K562 (cell line): Measurements from ENCODE around the gene MFSD12. TPM values are rescaled to one million over a fixed set of nuclear protein-coding genes. Genes with fewer than 3 reads are reported as not detected.

Source experiments
- ARID4B ChIP-seq: sonication (generic); formaldehyde crosslinking; IDR thresholded peaks from 2 replicates; pipeline ENCODE4 v1.8.0; 2022; ENCODE audit warnings: mild to moderate bottlenecking, missing genetic modification reagents
- COPS2 ChIP-seq: fragments of 450-650 bp; conservative IDR thresholded peaks from 2 replicates; pipeline ENCODE4 v1.6.1; 2016; ENCODE audit warnings: mild to moderate bottlenecking, moderate library complexity
- EP300 ChIP-seq: IDR thresholded peaks from 2 replicates; pipeline ENCODE4 v1.6.1; 2012; ENCODE audit warnings: low read length, improper control_type of control experiment
- FOXA3 ChIP-seq, 2 experiments: fragments of 450-650 bp in 1 of 2; sonication (generic) in 1 of 2; formaldehyde crosslinking; IDR thresholded peaks in 1 of 2; conservative IDR thresholded peaks in 1 of 2; 2 replicates each; pipeline versions ENCODE4 v1.4.0 to v1.8.0; 2020 to 2022; ENCODE audit warnings: mild to moderate bottlenecking in 2 of 2, missing genetic modification reagents in 1 of 2
- HMBOX1 ChIP-seq: sonication (generic); IDR thresholded peaks from 2 replicates; pipeline ENCODE4 v1.6.1; 2016
- MXI1 ChIP-seq: IDR thresholded peaks from 2 replicates; pipeline ENCODE4 v1.6.1; 2011; ENCODE audit warnings: low read depth, mild to moderate bottlenecking, improper control_type of control experiment, low read length
- PHF8 ChIP-seq: fragments of 200-600 bp; sonication (generic); IDR thresholded peaks from 2 replicates; pipeline ENCODE4 v1.6.1; 2012; ENCODE audit warnings: mixed run types, mild to moderate bottlenecking, inconsistent platforms, low read length, moderate library complexity, borderline replicate concordance
- POLR2G ChIP-seq: fragments of 200-400 bp; formaldehyde crosslinking; IDR thresholded peaks from 2 replicates; pipeline ENCODE4 v1.6.1; 2017; ENCODE audit warnings: low read depth, mild to moderate bottlenecking, antibody characterized with exemption, low read length, moderate library complexity
- RNF219 ChIP-seq: fragments of 250-450 bp; sonication (Bioruptor Pico); IDR thresholded peaks from 2 replicates; pipeline ENCODE4 v1.5.0; 2022; ENCODE audit warnings: mild to moderate bottlenecking
- SMARCE1 ChIP-seq: fragments of 450-650 bp; IDR thresholded peaks from 2 replicates; pipeline ENCODE4 v1.7.1; 2016; ENCODE audit warnings: mild to moderate bottlenecking
- ZFPM2 ChIP-seq: fragments of 250-450 bp; sonication (Bioruptor Pico); IDR thresholded peaks from 2 replicates; pipeline ENCODE4 v1.5.1; 2022; ENCODE audit warnings: mild to moderate bottlenecking
- ZNF224 ChIP-seq: sonication (generic); formaldehyde crosslinking; IDR thresholded peaks from 2 replicates; pipeline ENCODE4 v1.8.0; 2022; ENCODE audit warnings: mild to moderate bottlenecking, missing genetic modification reagents
- ZNF431 ChIP-seq: sonication (generic); formaldehyde crosslinking; IDR thresholded peaks from 2 replicates; pipeline ENCODE4 v1.8.0; 2022; ENCODE audit warnings: mild to moderate bottlenecking, missing genetic modification reagents
- ZNF57 ChIP-seq: fragments of 450-650 bp; formaldehyde crosslinking; IDR thresholded peaks from 2 replicates; pipeline ENCODE4 v1.4.0; 2020; ENCODE audit warnings: mild to moderate bottlenecking, moderate library complexity
- ZNF699 ChIP-seq: fragments of 250-450 bp; sonication (Bioruptor Pico); IDR thresholded peaks from 2 replicates; pipeline ENCODE4 v1.8.0; 2021; ENCODE audit warnings: mild to moderate bottlenecking, moderate library complexity; ENCODE audit not compliant: insufficient replicate concordance
- ZNF717 ChIP-seq: fragments of 250-450 bp; sonication (Bioruptor Pico); IDR thresholded peaks from 2 replicates; pipeline ENCODE4 v1.5.0; 2021
- polyA plus RNA-seq, 8 experiments: library from polyadenylated mRNA; depleted of rRNA in 4 of 8; stranded (reverse) in 5 of 8; unstranded in 3 of 8; fragments of >200 nt; fragmentation: Nextera tagmentation in 2 of 8; fragmentation: Illumina TruSeq in 1 of 8; extraction: Ambion mirVana in 2 of 8; extraction: Trizol in 1 of 8; gene quantifications; 2 replicates each; pipeline versions ENCODE4 v1.2.1 to v1.2.3, GENCODE V29; 2011 to 2014; ENCODE audit warnings: inconsistent platforms in 1 of 8, missing spikeins in 1 of 8
- total RNA-seq, 7 experiments: library from RNA; depleted of rRNA in 6 of 7; stranded (reverse); fragments of >200 nt in 6 of 7; fragmentation: Illumina TruSeq in 2 of 7; extraction: Trizol in 2 of 7; gene quantifications; 2 replicates each; pipeline versions ENCODE4 v1.2.1 to v1.2.3, GENCODE V29; 2011 to 2021; ENCODE audit warnings: low replicate concordance in 1 of 7
- TF ChIP-seq, protein P1 (sequence below): fragments of 450-650 bp; formaldehyde crosslinking; IDR thresholded peaks from 2 replicates; pipeline ENCODE4 v1.4.0; 2020; ENCODE audit warnings: mild to moderate bottlenecking, moderate library complexity

MFSD12 gene
- total and polyA plus RNA-seq, 9 of the 15 experiments (the other 6 are each of a cell fraction or from before 2014, with no cell fraction given), result 0.69 to 112 (median 31.8) TPM

DNA sequence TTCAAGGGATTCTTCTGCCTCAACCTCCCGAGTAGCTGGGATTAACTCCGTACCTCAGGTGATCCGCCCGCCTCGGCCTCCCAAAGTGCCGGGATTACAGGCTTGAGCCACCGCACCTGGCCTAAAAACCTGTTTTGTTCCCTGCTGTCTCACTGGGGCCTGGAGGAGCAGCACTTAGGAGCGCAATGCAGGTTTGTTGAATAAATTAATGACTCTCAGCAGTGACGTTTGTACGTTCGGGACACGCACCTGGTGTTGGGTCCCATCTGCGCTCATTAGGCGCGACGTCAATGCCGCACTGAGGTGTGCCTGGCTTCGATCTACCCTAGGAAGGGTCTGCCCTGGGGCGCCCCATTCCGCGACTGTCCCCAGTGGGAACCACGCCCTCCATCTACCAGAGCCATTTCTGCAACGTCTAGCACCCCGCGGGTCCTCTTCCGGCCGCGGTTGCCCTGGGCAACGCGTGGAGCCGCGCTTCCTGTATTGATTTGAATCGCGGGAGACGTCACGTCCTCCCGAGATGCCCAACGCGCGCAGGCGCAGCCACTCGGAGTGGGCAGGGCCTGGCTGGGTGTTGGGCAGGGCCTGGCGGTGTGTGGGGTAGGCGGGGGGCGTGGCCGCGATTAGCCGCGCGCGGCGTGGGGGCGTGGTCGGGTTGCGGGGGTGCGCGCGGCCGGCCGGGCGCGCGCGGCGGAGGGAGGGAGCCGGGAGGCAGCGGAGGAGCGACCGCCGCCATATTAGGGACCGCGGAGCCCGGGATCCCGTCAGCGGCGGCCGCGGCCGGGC lies 51.6 kb downstream of the MFSD12 start, which contains the start of gene FZR1 (continued):
- peak; percentile 90 for TF ChIP-seq POLR2G
- TF ChIP-seq ZNF224 (CRISPR knock-in tag), result no peak
- TF ChIP-seq ZNF717 (CRISPR knock-in tag), result no peak
- no peak for TF ChIP-seq RNF219
- TF ChIP-seq SMARCE1, result no peak
- no peak for TF ChIP-seq ZNF431 (CRISPR knock-in tag)
- peak; percentile 63; the same call in 1 of the 2 replicates for TF ChIP-seq PHF8
- peak; percentile 97 for TF ChIP-seq ARID4B
- TF ChIP-seq MXI1, result peak; percentile 83
- TF ChIP-seq ZFPM2 (CRISPR knock-in tag), result no peak
- 0 out of 4 replicates have a peak, but pooled peaks of 1 of the 2 experiments have one; percentile 77 for TF ChIP-seq FOXA3 (CRISPR knock-in tag; conservative IDR thresholded peaks at IDR 0.05 in 1 of 2, IDR thresholded peaks at IDR 0.05 in 1 of 2)
- TF ChIP-seq EP300, result peak; percentile 31; the same call in 1 of the 2 replicates
- TF ChIP-seq, protein P1, sequence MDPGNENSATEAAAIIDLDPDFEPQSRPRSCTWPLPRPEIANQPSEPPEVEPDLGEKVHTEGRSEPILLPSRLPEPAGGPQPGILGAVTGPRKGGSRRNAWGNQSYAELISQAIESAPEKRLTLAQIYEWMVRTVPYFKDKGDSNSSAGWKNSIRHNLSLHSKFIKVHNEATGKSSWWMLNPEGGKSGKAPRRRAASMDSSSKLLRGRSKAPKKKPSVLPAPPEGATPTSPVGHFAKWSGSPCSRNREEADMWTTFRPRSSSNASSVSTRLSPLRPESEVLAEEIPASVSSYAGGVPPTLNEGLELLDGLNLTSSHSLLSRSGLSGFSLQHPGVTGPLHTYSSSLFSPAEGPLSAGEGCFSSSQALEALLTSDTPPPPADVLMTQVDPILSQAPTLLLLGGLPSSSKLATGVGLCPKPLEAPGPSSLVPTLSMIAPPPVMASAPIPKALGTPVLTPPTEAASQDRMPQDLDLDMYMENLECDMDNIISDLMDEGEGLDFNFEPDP, result 0 out of 2 replicates have a peak, but pooled peaks have one; percentile 36
- TF ChIP-seq ZNF699 (CRISPR knock-in tag), result no peak
- no peak for TF ChIP-seq HMBOX1
- no peak for TF ChIP-seq ZNF57 (CRISPR knock-in tag)
- no peak for TF ChIP-seq COPS2
